K562 (cell line): Measurements from ENCODE around the gene ST14. TPM values are rescaled to one million over a fixed set of nuclear protein-coding genes. Genes with fewer than 3 reads are reported as not detected.
"Not testable (repeated sequence)": the region's sequence is repeated elsewhere in the genome, so short reads cannot be mapped to it uniquely, and the experiment has no call there.

Experiments
- ATAC-seq: fragments of 200-7000 bp; cut with Tn5 transposase; 3 replicates; pipeline ENCODE4 v1.9.1; 2020; ENCODE audit warnings: moderate library complexity
- BruUV-seq: library from RNA; stranded (reverse); fragments of 400-500 nt; replicated peaks from 2 replicates; lab custom pipeline; 2021; lab: Mats Ljungman, UMichigan
- CTCF ChIA-PET: fragments of 300-600 bp; formaldehyde crosslinking; extraction: SDS; loops from one replicate; lab custom pipeline; 2021; ENCODE audit warnings: low intra/inter-chr PET ratio; lab: Yijun Ruan, JAX
- POLR2A ChIA-PET: fragments of 300-600, 350-650 bp; sonication (Branson Sonifier 250); formaldehyde crosslinking; extraction: SDS; loops from one replicate; lab custom pipeline; 2021; ENCODE audit warnings: antibody characterized with exemption, inconsistent platforms; lab: Yijun Ruan, JAX
- DNase-seq, 4 experiments: peaks; one replicate each; pipeline versions ENCODE4 v3.0.0 to v3.0.0-alpha.2; 2011 to 2018; ENCODE audit warnings: low spot score in 3 of 4, mixed read lengths in 3 of 4; ENCODE audit errors: extremely low read depth in 1 of 4
- FAIRE-seq: peaks from 2 replicates; lab custom pipeline; 2011; peaks lifted over from hg19 to GRCh38; lab: Jason Lieb, UNC
- H2AFZ ChIP-seq: 2 replicates; pipeline ENCODE4 v1.6.0; 2011; ENCODE audit warnings: low read depth, low read length, control low read depth, inconsistent platforms
- H3K27ac ChIP-seq: fragments of 200-600 bp; 3 replicates; pipeline ENCODE4 v1.8.0; 2011; ENCODE audit warnings: low read depth, mild to moderate bottlenecking, control low read depth, inconsistent platforms, low read length, moderate library complexity, mixed read lengths; ENCODE audit errors: extremely low read depth
- H3K27me3 ChIP-seq, 2 experiments: fragments of 300-600 bp in 1 of 2; 2 replicates in 1 of 2; 3 replicates in 1 of 2; pipeline versions ENCODE4 v1.6.0 to v1.8.0; 2011; ENCODE audit warnings: inconsistent platforms in 2 of 2, low read length in 2 of 2, mild to moderate bottlenecking in 1 of 2, mixed read lengths in 1 of 2, moderate library complexity in 1 of 2; ENCODE audit not compliant: control insufficient read depth in 2 of 2, insufficient read depth in 2 of 2
- H3K36me3 ChIP-seq: fragments of 300-600 bp; 3 replicates; pipeline ENCODE4 v1.8.0; 2011; ENCODE audit warnings: mild to moderate bottlenecking, low read length, inconsistent platforms; ENCODE audit not compliant: control insufficient read depth, insufficient read depth
- H3K4me1 ChIP-seq, 2 experiments: fragments of 200-600 bp in 1 of 2; replicated peaks in 1 of 2; 2 replicates in 1 of 2; 3 replicates in 1 of 2; pipeline versions ENCODE4 v1.5.1 to v1.8.0; 2011; ENCODE audit warnings: inconsistent platforms in 2 of 2, low read length in 2 of 2, mild to moderate bottlenecking in 1 of 2, mixed read lengths in 1 of 2, moderate library complexity in 1 of 2; ENCODE audit not compliant: control insufficient read depth in 2 of 2, insufficient read depth in 2 of 2
- H3K4me2 ChIP-seq: 2 replicates; pipeline ENCODE4 v1.6.1; 2011; ENCODE audit warnings: low read length, control low read depth, inconsistent platforms, mixed read lengths; ENCODE audit not compliant: insufficient read depth
- H3K4me3 ChIP-seq: fragments of 200-600 bp; sonication (generic), shearing (Covaris generic); 2 replicates; pipeline ENCODE4 v1.5.1; 2016; ENCODE audit warnings: control low read depth, inconsistent platforms
- H3K79me2 ChIP-seq: fragments of 200-600 bp; 3 replicates; pipeline ENCODE4 v1.8.0; 2011; ENCODE audit warnings: low read length, inconsistent platforms; ENCODE audit not compliant: control insufficient read depth, insufficient read depth
- H3K9ac ChIP-seq, 2 experiments: 2 replicates each; pipeline versions ENCODE4 v1.6.0 to v1.6.1; 2011; ENCODE audit warnings: low read depth in 2 of 2, low read length in 2 of 2, control low read depth in 1 of 2, inconsistent platforms in 1 of 2, mild to moderate bottlenecking in 1 of 2, mixed read lengths in 1 of 2; ENCODE audit not compliant: insufficient read depth in 1 of 2
- H3K9me1 ChIP-seq: one replicate; pipeline ENCODE4 v1.6.0; 2011; ENCODE audit warnings: inconsistent platforms, mild to moderate bottlenecking, low read length, moderate library complexity; ENCODE audit not compliant: control insufficient read depth, insufficient read depth
- H3K9me3 ChIP-seq: replicated peaks from 2 replicates; pipeline ENCODE4 v1.5.1; 2011; ENCODE audit warnings: low read depth, low read length, inconsistent platforms; ENCODE audit not compliant: control insufficient read depth, insufficient read depth
- H4K20me1 ChIP-seq: replicated peaks from 2 replicates; pipeline ENCODE4 v1.6.1; 2011; ENCODE audit warnings: low read length, inconsistent platforms, mixed read lengths; ENCODE audit not compliant: control insufficient read depth, insufficient read depth
- ATF3 ChIP-seq, 2 experiments: fragments of 450-650 bp in 1 of 2; sonication (generic) in 1 of 2; formaldehyde crosslinking in 1 of 2; IDR thresholded peaks in 1 of 2; conservative IDR thresholded peaks in 1 of 2; 2 replicates each; pipeline versions ENCODE4 v1.6.1 to v1.8.1; 2016 to 2023; ENCODE audit warnings: mild to moderate bottlenecking in 2 of 2, moderate library complexity in 2 of 2, inconsistent platforms in 1 of 2, missing genetic modification reagents in 1 of 2
- FOXK2 ChIP-seq, 2 experiments: fragments of 450-650 bp; IDR thresholded peaks in 1 of 2; conservative IDR thresholded peaks in 1 of 2; 2 replicates each; pipeline ENCODE4 v1.6.1; 2016; ENCODE audit warnings: low read depth in 2 of 2, mild to moderate bottlenecking in 1 of 2
- ZNF316 ChIP-seq: fragments of 450-650 bp; IDR thresholded peaks from 2 replicates; pipeline ENCODE4 v1.6.1; 2016
- WGBS: fragments of 100-300 bp; shearing (Covaris generic); methylation state at CpG from one replicate; pipeline ENCODE4 v1.1.6; 2016; ENCODE audit warnings: low coverage, mixed read lengths; ENCODE audit not compliant: insufficient coverage; ENCODE audit errors: missing lambda C conversion rate; 5-methylcytosine and 5-hydroxymethylcytosine counted together
- in situ Hi-C: fragments of 300-500 bp; cut with MboI; formaldehyde crosslinking; loops from 4 replicates; pipeline ENCODE4 v1.15.0; 2018; ENCODE audit warnings: inconsistent platforms, mixed read lengths
- intact Hi-C: fragments of 100-400 bp; cut with micrococcal nuclease; formaldehyde crosslinking; loops from 2 replicates; pipeline ENCODE4 v1.14.2; 2022
- polyA plus RNA-seq, 8 experiments: library from polyadenylated mRNA; depleted of rRNA in 4 of 8; stranded (reverse) in 5 of 8; unstranded in 3 of 8; fragments of >200 nt; fragmentation: Nextera tagmentation in 2 of 8; fragmentation: Illumina TruSeq in 1 of 8; extraction: Ambion mirVana in 2 of 8; extraction: Trizol in 1 of 8; gene quantifications; 2 replicates each; pipeline versions ENCODE4 v1.2.1 to v1.2.3, GENCODE V29; 2011 to 2014; ENCODE audit warnings: inconsistent platforms in 1 of 8, missing spikeins in 1 of 8
- total RNA-seq, 7 experiments: library from RNA; depleted of rRNA in 6 of 7; stranded (reverse); fragments of >200 nt in 6 of 7; fragmentation: Illumina TruSeq in 2 of 7; extraction: Trizol in 2 of 7; gene quantifications; 2 replicates each; pipeline versions ENCODE4 v1.2.1 to v1.2.3, GENCODE V29; 2011 to 2021; ENCODE audit warnings: low replicate concordance in 1 of 7

Gene ST14
- total and polyA plus RNA-seq, 9 of the 15 experiments (the other 6 are each of a cell fraction or from before 2014, with no cell fraction given): 0.08 to 0.20 TPM; not detected in 7

GRCh38 chr11:130244848-130245247 lies 85.3 kb downstream of the ST14 start:
- H3K9me3 ChIP-seq: no peaks in the 10 kb centered on the region
- BruUV-seq: no TSS peak
- H3K9ac ChIP-seq: no peak overlapping the region
- FAIRE-seq (no peak), DNase-seq (no peak), ATAC-seq (no peak)
- peaks cover 3% of the 10 kb centered on the region; the same call in 1 of the 3 replicates for H3K36me3 ChIP-seq
- H2AFZ ChIP-seq: no peak overlapping the region
- ChIA-PET CTCF (no interaction called here), POLR2A (no interaction called here)
- H3K27ac ChIP-seq: no peak overlapping the region
- no peak overlapping the region for H3K4me3 ChIP-seq
- H3K27me3 ChIP-seq: no peaks in the 10 kb centered on the region
- H3K4me2 ChIP-seq: no peak overlapping the region
- no peaks in the 10 kb centered on the region for H3K4me1 ChIP-seq
- in situ Hi-C loops: no loop called here
- 87% methylated on average over 3 of the region's 3 CpGs for WGBS
- no peaks in the 10 kb centered on the region for H4K20me1 ChIP-seq
- H3K9me1 ChIP-seq: no peaks in the 10 kb centered on the region
- no peaks in the 10 kb centered on the region; the same call in 2 of the 3 replicates for H3K79me2 ChIP-seq
- TF ChIP-seq FOXK2 (conservative IDR thresholded peaks at IDR 0.05 in 1 of 2, IDR thresholded peaks at IDR 0.05 in 1 of 2; ENCODE audit: low read depth in 2 of 2) (no peak), ATF3 (IDR thresholded peaks at IDR 0.05) (0 out of 2 replicates have a peak, but pooled peaks have one; percentile 8), ATF3 (CRISPR knock-in tag; conservative IDR thresholded peaks at IDR 0.05) (no peak), ZNF316 (0 out of 2 replicates have a peak, but pooled peaks have one; percentile 2)
- intact Hi-C loops: no loop called here

- DNase-seq, BruUV-seq, H3K9me3 ChIP-seq, H4K20me1 ChIP-seq, H3K4me1 ChIP-seq, H3K79me2 ChIP-seq, FAIRE-seq, H3K9ac ChIP-seq, H3K4me2 ChIP-seq, POLR2A ChIA-PET, H2AFZ ChIP-seq, H3K27me3 ChIP-seq, intact Hi-C loops, CTCF ChIA-PET, in situ Hi-C loops, H3K36me3 ChIP-seq, H3K4me3 ChIP-seq, ATAC-seq, H3K9me1 ChIP-seq, H3K27ac ChIP-seq: not testable (repeated sequence)
- 87% methylated on average over 6 of the region's 6 CpGs for WGBS
Measured at GRCh38 chr11:130245375-130245774, 85.8 kb downstream of the ST14 start.
